WI38 (cell line): Measurements from ENCODE around the gene PLEKHG5.

Experiments
- H3K4me3 ChIP-seq: 2 replicates; pipeline ENCODE4 v1.5.1; 2011; ENCODE audit warnings: low read depth, mild to moderate bottlenecking, control low read depth, low read length
- TF ChIP-seq, protein P1 (sequence below): IDR thresholded peaks from 2 replicates; pipeline ENCODE4 v1.5.1; 2012; ENCODE audit warnings: low read depth, mild to moderate bottlenecking, control low read depth, low read length

The PLEKHG5 gene, protein sequence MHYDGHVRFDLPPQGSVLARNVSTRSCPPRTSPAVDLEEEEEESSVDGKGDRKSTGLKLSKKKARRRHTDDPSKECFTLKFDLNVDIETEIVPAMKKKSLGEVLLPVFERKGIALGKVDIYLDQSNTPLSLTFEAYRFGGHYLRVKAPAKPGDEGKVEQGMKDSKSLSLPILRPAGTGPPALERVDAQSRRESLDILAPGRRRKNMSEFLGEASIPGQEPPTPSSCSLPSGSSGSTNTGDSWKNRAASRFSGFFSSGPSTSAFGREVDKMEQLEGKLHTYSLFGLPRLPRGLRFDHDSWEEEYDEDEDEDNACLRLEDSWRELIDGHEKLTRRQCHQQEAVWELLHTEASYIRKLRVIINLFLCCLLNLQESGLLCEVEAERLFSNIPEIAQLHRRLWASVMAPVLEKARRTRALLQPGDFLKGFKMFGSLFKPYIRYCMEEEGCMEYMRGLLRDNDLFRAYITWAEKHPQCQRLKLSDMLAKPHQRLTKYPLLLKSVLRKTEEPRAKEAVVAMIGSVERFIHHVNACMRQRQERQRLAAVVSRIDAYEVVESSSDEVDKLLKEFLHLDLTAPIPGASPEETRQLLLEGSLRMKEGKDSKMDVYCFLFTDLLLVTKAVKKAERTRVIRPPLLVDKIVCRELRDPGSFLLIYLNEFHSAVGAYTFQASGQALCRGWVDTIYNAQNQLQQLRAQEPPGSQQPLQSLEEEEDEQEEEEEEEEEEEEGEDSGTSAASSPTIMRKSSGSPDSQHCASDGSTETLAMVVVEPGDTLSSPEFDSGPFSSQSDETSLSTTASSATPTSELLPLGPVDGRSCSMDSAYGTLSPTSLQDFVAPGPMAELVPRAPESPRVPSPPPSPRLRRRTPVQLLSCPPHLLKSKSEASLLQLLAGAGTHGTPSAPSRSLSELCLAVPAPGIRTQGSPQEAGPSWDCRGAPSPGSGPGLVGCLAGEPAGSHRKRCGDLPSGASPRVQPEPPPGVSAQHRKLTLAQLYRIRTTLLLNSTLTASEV

DNA sequence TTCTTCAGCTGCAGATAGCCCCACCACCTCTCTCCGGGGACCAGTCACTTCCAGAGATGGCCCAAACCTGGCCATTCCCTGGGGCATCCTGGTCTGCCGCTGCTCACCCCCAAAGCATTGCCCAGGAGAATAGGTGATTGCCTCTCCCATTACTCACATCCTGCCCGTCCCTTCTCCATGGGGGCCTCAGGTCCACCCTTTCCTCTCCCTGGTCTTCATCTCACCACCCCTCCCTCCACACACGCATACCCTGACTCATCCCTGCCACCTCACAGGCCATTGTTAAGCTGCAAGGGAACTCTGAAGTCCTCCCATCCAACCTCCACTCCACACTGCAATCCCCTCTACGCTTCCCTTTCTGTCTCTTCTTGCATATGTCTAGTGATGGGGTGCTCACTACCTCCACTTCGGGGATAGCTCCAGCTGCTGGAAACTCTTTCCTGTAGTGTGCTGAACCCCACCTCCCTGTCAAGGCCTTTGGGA, at the start of gene PLEKHG5:
PLEKHG5 (minus strand) TSS at position 188 of the 483 bp plus-strand sequence. CDS start 14,096 bp downstream, outside the sequence.
- TF ChIP-seq, protein P1, sequence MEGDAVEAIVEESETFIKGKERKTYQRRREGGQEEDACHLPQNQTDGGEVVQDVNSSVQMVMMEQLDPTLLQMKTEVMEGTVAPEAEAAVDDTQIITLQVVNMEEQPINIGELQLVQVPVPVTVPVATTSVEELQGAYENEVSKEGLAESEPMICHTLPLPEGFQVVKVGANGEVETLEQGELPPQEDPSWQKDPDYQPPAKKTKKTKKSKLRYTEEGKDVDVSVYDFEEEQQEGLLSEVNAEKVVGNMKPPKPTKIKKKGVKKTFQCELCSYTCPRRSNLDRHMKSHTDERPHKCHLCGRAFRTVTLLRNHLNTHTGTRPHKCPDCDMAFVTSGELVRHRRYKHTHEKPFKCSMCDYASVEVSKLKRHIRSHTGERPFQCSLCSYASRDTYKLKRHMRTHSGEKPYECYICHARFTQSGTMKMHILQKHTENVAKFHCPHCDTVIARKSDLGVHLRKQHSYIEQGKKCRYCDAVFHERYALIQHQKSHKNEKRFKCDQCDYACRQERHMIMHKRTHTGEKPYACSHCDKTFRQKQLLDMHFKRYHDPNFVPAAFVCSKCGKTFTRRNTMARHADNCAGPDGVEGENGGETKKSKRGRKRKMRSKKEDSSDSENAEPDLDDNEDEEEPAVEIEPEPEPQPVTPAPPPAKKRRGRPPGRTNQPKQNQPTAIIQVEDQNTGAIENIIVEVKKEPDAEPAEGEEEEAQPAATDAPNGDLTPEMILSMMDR, result no peak
- peak within 1 kb of the TSS; percentile 66 for H3K4me3 ChIP-seq

DNA sequence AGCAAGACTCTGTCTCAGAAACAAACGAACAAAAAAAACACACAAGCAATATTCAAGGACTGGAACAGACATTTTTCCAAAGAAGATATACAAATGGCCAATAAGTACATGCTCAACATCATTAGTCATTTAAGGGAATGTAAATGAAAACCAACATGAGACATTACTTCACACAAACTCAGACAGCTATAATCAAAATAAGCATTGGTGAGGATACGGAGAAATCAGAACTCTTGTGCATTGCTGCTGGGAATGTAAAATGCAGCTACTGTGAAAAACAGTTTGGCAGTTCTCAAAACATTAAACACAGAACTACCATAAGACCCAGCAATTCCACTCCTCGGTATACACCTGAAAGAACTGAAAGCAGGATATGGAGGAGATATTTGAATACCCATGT, 47.5 kb upstream of the PLEKHG5 start:
- no peak overlapping the region for H3K4me3 ChIP-seq
- TF ChIP-seq, protein P1, result no peak

DNA sequence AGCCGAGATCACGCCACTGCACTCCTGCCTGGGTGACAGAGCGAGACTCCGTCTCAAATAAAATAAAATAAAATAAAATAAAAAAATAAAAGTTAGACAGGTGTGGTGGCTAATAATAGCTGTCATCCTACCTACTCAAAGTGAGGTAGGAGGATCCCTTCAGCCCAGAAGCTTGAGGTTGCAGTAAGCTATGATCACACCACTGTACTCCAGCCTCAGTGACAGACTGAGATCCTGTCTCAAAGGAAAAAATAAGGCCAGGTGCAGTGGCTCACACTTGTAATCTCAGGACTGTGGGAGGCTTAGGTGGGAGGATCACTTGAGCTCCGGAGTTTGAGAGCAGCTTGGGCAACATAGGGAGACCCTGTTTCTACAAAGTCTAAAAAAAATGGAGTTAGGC, 44.8 kb upstream of the PLEKHG5 start:
- TF ChIP-seq, protein P1, result no peak
- no peak overlapping the region for H3K4me3 ChIP-seq

DNA sequence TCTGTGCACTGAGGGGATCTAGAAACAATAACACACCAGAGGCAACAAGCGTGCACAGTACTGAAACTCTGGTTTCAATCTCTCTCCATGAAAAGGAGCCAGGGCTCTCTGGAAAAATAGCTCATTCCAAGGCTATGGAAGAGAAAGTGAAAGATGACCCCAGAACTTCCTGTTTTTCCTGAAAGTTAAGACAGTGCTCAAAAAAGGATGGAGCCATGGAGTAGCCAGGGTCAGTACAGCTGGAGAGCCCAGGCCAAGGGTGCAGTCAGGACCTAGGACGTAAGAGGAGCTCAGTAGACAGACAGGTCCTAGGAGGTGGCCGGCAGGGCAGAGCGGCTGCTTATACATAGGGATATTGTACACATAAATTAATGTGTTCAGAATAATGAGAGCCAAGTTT, 43.7 kb upstream of the PLEKHG5 start:
- TF ChIP-seq, protein P1, result no peak
- no peak overlapping the region for H3K4me3 ChIP-seq

DNA sequence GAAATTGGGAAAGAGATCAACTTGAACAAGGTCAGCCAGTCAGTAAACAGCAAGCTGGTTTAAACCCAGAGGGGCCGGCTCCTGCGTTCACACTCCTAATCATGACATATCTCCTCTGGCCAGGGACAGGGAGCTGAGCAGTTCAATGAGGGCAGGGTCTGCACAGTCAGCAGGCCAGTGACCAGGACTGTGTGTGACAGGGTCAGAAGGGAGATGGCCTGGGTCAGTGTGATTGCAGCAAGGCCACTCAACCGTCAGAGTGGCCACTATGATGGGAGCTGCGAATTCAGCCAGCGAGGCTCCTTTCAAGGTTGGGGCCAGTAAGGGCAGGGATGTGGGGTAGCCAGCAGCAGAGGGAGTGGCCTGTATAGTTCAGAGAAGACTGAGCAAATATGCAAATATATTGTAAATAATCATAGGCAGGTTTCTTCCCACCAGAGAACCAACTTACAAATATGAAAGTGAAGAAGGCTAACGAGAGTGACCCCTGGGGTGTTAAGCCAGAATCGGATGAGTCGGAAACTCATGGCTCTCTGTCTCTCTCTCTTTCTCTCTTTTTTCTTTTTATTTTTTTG, 42.9 kb upstream of the PLEKHG5 start:
- H3K4me3 ChIP-seq, result no peak overlapping the region
- TF ChIP-seq, protein P1, result no peak

DNA sequence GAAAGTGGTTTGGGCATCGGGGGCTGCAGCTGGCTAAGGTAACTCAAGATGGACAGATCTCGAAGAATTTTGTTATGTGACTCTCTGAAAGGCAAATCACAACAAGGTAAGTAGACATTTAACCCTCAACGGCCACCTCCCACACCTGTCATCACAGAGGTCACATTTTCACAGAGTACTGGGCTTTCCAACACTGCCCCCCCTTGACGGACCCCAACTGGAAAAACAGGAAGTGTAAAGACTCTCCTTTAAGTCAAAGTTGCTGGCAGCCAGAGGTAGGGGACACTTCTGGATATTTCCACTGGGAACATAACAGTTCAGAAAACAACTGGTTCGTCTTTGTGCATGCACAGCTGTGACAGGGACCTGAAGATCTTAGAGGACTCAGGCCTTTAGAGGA, 40.5 kb upstream of the PLEKHG5 start:
- no peak overlapping the region for H3K4me3 ChIP-seq
- TF ChIP-seq, protein P1, result no peak
